ENCODE results near the gene TUBA3C.
"Not testable (repeated sequence)": the region's sequence is repeated elsewhere in the genome, so short reads cannot be mapped to it uniquely, and the experiment has no call there.

Gene TUBA3C

GRCh38 chr13:19181621-19182485 lies at the start of gene TUBA3C:
Gene TUBA3C (minus strand): TSS chr13:19181824. CDS start chr13:19181747, 77 bp downstream.
- DNase-seq (ENCODE audit: low read depth) = no peak

GRCh38 chr13:19207413-19207812 lies 25.8 kb upstream of the TUBA3C start:
- DNase-seq (ENCODE audit: low read depth) = not testable (repeated sequence)

DNA sequence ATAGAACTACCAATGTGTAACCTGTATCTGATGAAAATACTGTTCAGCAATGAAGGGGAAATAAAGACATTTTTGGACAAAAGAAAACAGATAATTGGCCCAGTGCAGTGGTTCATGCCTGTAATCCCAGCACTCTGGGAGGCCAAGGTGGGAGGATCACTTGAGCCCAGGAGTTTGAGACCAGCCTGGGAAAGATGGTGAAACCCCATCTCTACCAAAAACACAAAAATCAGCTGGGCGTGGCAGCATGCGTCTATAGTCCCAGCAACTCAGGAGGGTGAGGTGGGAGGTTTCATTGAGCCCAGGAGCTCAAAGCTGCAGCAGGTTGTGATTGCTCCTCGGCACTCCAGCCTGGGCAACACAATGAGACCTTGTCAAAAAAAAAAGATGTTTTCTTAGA lies 11.0 kb upstream of the TUBA3C start:
- not testable (repeated sequence) for DNase-seq (ENCODE audit: low read depth)

DNA sequence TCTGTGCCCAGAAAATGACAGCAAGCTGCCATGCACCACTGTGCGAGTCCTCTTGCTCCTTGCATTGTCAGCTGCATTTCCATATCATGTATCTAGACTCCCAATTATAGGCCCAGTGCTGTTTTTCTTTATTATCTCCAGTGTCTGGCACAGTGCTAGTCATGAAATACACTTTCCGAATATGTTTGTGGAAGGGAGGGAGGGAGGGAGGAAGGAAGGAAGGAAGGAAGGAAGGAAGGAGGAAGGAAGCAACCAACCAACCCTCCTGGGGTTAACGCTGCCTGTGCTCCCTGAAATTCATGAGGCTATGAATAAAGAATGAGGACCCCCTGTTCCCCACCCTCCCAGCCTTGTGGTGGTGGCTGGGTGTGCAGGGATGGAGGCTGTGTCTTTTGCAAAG lies 8.3 kb upstream of the TUBA3C start:
- not testable (repeated sequence) for DNase-seq (ENCODE audit: low read depth)

DNA sequence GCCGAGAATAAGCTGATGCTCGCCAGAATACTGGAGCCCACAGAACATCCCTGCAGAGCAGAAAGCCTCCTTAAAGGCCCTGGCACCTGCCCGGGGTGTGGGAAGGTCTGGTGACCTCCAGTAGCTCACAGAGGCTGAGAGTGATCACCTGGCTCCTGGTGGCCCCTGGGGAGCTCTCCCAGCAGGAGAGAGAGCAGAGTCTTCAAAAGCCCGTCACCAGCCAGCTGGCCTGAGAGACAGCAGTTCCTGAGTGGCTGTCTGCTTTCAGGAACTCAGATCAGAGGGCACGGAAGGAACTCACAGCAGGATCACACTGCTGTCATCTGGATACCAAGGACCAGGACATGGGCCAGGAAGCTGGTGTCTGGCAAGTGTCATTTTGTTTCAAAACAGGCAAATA lies 7.7 kb upstream of the TUBA3C start:
- DNase-seq (ENCODE audit: low read depth) = not testable (repeated sequence)

DNA sequence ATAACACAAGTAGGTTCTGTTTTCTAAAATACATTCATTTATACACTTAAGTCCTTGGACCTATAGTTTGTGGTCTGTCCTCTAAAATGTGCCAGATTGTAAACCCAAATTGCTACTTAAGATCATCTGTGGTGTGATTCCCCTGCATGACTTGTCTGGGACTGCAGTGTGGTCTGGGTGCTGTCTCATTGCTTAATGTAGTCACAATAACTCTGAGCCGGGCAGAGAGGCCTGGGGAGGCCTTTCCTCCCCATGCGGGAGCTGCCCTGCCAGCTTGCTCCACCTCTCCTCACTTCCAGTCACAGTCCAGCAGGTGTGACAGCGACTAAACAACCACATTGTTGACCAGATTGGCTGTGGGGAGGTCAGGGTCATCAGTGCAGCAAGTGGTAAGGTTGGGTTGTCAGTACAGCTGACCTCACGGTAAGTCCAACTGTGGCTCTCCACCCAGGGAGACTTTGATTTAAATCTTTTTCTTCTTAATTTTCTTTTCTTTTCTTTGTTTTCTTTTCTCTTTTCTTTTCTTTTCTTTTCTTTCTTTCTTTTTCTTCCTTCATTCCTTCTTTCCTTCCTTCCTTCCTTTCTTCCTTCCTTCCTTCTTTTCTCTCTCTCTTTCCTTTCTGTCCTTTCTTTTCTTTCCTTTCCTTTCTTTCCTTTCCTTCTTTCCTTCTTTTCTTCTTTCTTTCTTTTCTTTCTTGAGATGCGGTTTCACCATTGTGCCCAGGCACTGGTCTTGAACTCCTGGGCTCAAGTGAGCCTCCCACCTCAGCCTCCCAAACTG lies 4.4 kb upstream of the TUBA3C start:
- DNase-seq (ENCODE audit: low read depth) = no peak

DNA sequence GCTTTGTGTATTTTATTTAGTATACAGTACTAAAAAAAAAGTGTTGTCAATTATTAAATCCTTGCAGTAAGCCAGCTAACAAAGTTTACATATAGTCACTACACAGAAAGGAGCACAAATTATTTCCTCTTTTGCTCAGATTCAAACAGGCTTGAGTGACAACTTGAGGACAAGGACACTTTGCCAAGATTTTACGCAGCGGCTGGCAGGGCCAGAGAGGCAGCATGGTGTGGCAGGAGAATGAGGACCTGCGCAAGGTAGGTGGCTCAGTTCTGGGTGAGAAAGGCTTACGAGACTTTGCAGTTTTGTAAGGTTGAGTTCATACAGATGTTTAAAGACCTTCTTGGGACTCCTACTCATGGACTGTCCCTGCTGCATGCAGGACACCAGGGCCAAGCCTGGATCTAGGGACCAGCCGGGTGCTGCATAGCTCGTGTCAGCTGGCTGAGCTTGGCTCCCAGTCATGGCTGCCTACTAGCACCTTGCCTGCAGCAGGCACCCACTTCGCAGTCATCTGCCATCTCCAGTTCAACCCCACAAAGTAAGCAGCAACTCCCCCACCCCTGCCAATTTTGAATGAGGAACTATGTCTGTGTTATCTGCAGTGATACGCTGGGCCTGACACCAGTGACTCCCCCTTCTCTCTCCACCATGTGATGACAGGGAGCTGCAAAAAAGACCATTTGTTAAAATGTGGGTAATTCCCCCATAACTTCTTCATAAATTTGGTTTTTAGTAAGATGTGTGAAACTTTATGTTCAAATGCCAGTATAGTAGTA lies 3.7 kb upstream of the TUBA3C start:
- DNase-seq (ENCODE audit: low read depth) = no peak

DNA sequence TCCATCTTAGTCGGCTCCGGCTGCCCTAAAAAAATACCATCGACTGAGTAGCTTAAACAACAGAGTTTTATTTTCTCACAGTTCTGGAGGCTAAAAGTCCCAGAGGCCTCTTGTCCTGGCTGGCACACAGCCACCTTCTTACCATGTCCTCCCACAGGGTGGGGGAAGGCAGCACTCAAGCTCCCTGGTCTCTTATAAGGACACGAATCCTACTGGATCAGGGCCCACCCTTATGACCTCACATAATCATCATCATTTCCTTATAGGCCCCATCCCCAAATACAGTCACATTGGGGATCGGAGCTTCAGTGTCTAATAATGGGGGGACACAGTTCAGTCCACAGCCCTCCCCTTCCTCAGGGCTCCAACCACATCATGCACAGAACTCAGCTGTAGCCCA lies 2.6 kb upstream of the TUBA3C start:
- DNase-seq (ENCODE audit: low read depth) = no peak

DNA sequence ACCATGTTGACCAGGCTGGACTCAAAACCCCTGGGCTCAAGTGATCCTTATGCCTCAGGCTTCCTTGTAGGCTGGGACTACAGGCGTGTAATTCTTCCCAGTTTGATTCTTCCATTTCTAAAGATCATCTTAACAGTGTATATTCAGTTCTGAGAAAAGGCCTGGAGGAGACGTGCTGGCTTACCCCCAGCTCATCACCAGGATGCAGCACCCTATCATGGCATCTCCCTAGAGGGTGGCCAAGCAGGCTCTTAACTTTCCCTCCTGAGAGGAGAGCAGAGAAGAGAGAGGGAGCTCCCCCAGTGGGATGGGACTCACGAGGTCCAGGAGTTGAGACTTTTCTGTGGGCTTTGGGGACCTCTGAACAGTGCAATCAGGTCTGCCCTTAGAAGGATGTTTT lies 2.1 kb upstream of the TUBA3C start:
- DNase-seq (ENCODE audit: low read depth) = no peak

GRCh38 chr13:19182536-19182935 lies 912 bp upstream of the TUBA3C start:
- DNase-seq (ENCODE audit: low read depth) = no peak

DNA sequence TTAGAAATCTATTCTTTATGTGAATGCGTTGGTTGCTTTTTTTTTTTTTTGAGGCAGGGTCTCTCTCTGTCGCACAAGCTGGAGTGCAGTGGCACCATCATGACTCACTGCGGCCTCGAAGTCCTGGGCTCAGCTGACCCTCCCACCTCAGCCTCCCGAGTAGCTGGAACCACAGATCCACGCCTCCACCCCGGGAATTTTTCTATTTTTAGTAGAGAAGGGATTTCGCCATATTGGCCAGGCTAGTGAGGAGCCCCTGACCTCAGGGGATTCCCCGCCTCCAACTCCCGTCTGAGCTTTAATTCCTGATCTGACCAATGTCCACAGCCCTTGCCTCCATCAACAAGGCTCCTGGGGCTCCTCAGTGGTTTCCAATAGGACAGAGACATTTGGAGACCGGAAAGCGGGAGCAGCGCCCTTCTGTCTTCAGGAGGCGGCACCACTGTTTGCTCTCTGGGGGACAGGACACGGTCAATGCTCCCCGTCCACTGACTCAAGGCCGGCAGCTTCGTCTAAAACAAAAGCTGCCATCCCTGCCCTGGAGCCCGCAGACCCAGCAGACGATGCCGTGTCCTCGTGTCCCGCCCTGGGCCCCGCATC lies 503 bp downstream of the TUBA3C start:
- no peak for DNase-seq (ENCODE audit: low read depth)

GRCh38 chr13:19179916-19180315 lies 1.7 kb downstream of the TUBA3C start:
- DNase-seq (ENCODE audit: low read depth) = no peak

- no peak for DNase-seq (ENCODE audit: low read depth)
Observed at GRCh38 chr13:19178901-19179593, 2.6 kb downstream of the TUBA3C start.

DNA sequence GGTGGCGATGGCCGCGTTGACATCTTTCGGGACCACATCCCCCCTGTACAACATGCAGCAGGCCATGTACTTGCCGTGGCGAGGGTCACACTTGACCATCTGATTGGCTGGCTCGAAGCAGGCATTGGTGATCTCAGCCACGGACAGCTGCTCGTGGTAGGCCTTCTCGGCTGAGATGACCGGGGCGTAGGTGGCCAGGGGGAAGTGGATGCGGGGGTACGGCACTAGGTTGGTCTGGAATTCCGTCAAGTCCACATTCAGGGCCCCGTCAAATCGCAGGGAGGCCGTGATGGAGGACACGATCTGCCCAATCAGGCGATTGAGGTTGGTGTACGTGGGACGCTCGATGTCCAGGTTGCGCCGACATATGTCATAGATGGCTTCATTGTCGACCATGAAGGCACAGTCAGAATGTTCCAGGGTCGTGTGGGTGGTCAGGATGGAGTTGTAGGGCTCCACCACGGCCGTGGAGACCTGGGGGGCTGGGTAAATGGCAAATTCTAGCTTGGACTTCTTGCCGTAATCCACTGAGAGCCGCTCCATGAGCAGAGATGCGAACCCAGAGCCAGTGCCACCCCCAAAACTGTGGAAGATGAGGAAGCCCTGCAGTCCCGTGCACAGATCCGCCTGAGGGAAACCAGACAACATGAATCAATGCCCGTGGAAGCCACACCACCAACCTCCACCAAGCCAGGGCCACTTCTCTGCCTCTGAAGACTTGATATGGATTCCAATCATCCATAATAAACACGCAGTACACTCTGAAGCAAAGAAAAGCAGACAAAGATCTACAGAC lies 4.4 kb downstream of the TUBA3C start:
- DNase-seq (ENCODE audit: low read depth) = not testable (repeated sequence)

DNA sequence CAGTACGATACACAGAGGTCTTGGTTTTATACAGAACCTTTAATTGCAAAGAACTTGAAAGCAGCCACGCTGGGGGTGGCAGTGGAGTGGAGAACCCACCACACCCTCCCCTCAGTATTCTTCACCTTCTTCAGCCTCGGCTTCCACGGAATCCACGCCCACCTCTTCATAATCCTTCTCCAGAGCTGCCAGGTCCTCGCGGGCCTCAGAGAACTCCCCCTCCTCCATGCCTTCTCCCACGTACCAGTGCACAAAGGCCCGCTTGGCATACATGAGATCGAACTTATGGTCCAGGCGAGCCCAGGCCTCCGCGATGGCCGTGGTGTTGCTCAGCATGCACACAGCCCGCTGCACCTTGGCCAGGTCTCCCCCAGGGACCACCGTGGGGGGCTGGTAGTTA lies 7.9 kb downstream of the TUBA3C start:
- no peak for DNase-seq (ENCODE audit: low read depth)

GRCh38 chr13:19172647-19173030 lies 9.0 kb downstream of the TUBA3C start:
- no peak for DNase-seq (ENCODE audit: low read depth)

DNA sequence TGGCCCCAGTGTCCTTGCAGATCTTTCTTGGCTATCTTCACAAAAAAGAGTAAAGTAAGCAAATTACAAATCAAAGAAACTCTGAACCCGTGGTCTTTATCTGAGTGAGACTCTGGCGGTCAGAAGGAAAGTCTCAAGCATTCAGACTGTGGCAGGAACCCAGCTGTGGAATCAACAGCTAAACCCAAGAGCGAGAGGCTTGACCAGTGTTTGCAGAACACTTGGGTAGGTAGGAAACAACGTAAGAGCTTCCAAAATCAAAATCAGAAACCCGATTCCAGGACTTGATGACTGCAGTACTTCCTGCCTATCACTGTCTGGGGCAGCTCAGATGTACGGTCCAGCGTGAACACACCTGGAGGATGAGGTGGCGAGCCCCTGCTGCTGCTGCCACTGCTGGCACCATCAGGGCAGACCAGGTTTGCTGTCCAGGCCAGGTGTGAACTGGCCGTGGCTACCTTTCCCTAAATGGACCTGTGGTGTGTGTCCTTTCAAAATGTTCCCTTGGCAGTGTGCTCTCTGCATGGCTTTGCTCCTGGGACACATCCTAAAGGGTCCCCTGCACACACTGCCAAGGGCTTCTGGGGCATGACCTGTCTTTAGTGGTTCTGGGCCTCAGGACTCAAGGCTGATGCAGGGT lies 9.5 kb downstream of the TUBA3C start:
- no peak for DNase-seq (ENCODE audit: low read depth)

DNA sequence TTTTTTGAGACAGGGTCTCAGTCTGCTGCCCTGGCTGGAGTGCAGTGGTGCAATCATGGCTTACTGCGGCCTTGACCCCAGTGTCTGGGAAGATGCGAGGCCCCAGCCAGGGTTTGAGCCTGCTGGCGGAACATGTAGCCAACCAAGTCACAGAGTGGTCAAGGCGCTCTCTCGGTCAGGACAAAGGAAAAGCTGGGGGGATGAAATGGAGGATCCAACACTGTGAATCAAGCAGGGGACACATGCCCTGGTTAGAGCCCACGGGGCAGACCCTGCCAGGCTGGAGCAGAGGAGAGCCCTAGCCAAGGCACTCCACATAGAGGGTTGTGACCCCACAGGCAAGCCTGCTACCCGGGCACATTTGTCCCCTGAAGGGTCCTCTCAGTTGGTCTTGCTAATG lies 10.1 kb downstream of the TUBA3C start:
- no peak for DNase-seq (ENCODE audit: low read depth)

DNA sequence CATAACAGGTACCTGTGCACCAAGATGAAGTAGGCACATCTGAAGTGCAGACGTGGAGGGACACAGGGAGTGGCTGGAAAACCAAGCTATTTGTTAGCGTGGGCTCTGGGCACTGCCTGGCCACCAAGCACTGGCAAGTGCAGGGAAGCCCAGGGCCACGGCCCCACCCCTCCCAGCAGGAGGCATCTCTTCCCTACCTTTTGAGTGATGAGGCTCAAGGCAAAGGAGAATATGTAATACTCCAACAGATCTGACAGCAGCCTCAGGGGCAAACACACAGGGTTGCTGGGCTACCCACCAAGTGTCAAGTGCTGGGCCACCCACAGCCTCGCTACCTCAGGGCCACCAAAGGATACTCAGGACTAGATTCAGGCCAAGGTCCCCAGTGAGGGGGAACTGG lies 11.6 kb downstream of the TUBA3C start:
- DNase-seq (ENCODE audit: low read depth) = no peak

- DNase-seq (ENCODE audit: low read depth) = no peak
Observed at GRCh38 chr13:19169496-19169895, 12.1 kb downstream of the TUBA3C start.

Data from stimulated activated CD8-positive, alpha-beta memory T cell treated with anti-CD3 and anti-CD28 coated beads, Interleukin-12 subunit alpha, Interleukin-12 subunit beta, amount 100 ng/mL, for 1 hour (primary cell).